RWPE2 (cell line): Measurements from ENCODE around the gene FBXL16.

Experiments used
- ATAC-seq: fragments of 200-7000 bp; cut with Tn5 transposase; 3 replicates; pipeline ENCODE4 v1.9.1; 2021; ENCODE audit warnings: low read depth
- DNase-seq: peaks from one replicate; pipeline ENCODE4 v3.0.0-alpha.2; 2020; ENCODE audit warnings: low spot score
- H3K27ac ChIP-seq: fragments of 450-650 bp; 2 replicates; pipeline ENCODE4 v1.5.1; 2017; ENCODE audit warnings: mild to moderate bottlenecking; ENCODE audit not compliant: poor library complexity, severe bottlenecking
- H3K27me3 ChIP-seq: fragments of 250-450 bp; sonication (Bioruptor Pico); 2 replicates; pipeline ENCODE4 v1.5.1; 2021; ENCODE audit warnings: mild to moderate bottlenecking, moderate library complexity; ENCODE audit not compliant: insufficient read depth, poor library complexity, severe bottlenecking
- H3K36me3 ChIP-seq: fragments of 250-450 bp; sonication (Bioruptor Pico); 2 replicates; pipeline ENCODE4 v1.5.1; 2020; ENCODE audit warnings: low read depth, mild to moderate bottlenecking, moderate library complexity
- H3K4me1 ChIP-seq: fragments of 250-450 bp; sonication (Bioruptor Pico); 2 replicates; pipeline ENCODE4 v1.5.1; 2021; ENCODE audit warnings: mild to moderate bottlenecking, moderate library complexity; ENCODE audit not compliant: insufficient read depth, poor library complexity, severe bottlenecking
- H3K4me3 ChIP-seq: fragments of 250-450 bp; sonication (Bioruptor Pico); 2 replicates; pipeline ENCODE4 v1.5.1; 2021; ENCODE audit warnings: mild to moderate bottlenecking, moderate library complexity; ENCODE audit not compliant: severe bottlenecking
- H3K9me3 ChIP-seq: fragments of 250-450 bp; sonication (Bioruptor Pico); 2 replicates; pipeline ENCODE4 v1.5.1; 2021; ENCODE audit warnings: mild to moderate bottlenecking, moderate library complexity; ENCODE audit not compliant: severe bottlenecking
- CTCF ChIP-seq: fragments of 450-650 bp; IDR thresholded peaks from one replicate; pipeline ENCODE4 v1.5.1; 2017; ENCODE audit warnings: mild to moderate bottlenecking, moderate library complexity; ENCODE audit not compliant: poor library complexity, severe bottlenecking

FBXL16 gene

DNA sequence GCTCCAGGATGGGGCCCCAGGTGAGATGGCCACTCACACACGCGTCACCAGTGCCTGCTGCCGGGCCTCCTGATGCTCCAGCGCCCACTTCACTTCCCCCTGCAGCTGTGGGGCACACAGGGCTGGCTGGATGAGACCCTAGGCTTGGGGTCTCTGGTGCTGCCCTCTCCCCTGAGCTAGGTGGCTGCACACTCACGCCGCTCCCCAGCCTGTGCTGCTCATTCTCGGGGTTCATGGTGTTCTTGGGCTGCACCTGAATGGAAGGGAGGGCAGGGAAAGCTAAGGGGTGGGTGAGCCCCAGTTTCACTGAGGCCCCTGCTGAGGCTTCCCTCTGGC lies 19.4 kb upstream of the FBXL16 start:
- no peak overlapping the region for H3K4me3 ChIP-seq
- H3K4me1 ChIP-seq: peaks cover 1% of the 10 kb centered on the region
- no peak overlapping the region for H3K27ac ChIP-seq
- no peaks in the 10 kb centered on the region for H3K27me3 ChIP-seq
- H3K9me3 ChIP-seq: no peaks in the 10 kb centered on the region
- no peak for TF ChIP-seq CTCF
- no peak for ATAC-seq
- no peaks in the 10 kb centered on the region for H3K36me3 ChIP-seq
- DNase-seq: no peak

GRCh38 chr16:724188-725040 lies 18.8 kb upstream of the FBXL16 start:
- TF ChIP-seq CTCF: no peak
- Histone ChIP-seq H3K27me3 (no peaks in the 10 kb centered on the region), H3K27ac (no peak overlapping the region), H3K4me1 (peaks cover 3% of the 10 kb centered on the region), H3K4me3 (no peak overlapping the region), H3K9me3 (no peaks in the 10 kb centered on the region), H3K36me3 (no peaks in the 10 kb centered on the region)
- DNase-seq (no peak), ATAC-seq (no peak)

- Histone ChIP-seq H3K36me3 (no peaks in the 10 kb centered on the region), H3K27ac (no peak overlapping the region), H3K4me1 (peaks cover 3% of the 10 kb centered on the region), H3K4me3 (no peak overlapping the region), H3K27me3 (no peaks in the 10 kb centered on the region), H3K9me3 (no peaks in the 10 kb centered on the region)
- TF ChIP-seq CTCF: no peak
- ATAC-seq (no peak), DNase-seq (no peak)
Measured at GRCh38 chr16:723695-724094, 18.1 kb upstream of the FBXL16 start.

GRCh38 chr16:722835-723633 lies 17.4 kb upstream of the FBXL16 start:
- TF ChIP-seq CTCF: no peak
- Histone ChIP-seq H3K4me1 (peaks cover 3% of the 10 kb centered on the region), H3K4me3 (no peak overlapping the region)

More at GRCh38 chr16:722835-723633, 17.4 kb upstream of the FBXL16 start:
- no peak for DNase-seq
- ATAC-seq: no peak
- Histone ChIP-seq H3K36me3 (no peaks in the 10 kb centered on the region), H3K27ac (no peak overlapping the region), H3K27me3 (no peaks in the 10 kb centered on the region), H3K9me3 (no peaks in the 10 kb centered on the region)
